Renal cortical epithelial cell (primary cell): ENCODE results near the gene TTYH3. TPM values are rescaled to one million over a fixed set of nuclear protein-coding genes. Genes with fewer than 3 reads are reported as not detected.
"Not testable (repeated sequence)": the region's sequence is repeated elsewhere in the genome, so short reads cannot be mapped to it uniquely, and the experiment has no call there.

Source experiments
- DNase-seq: peaks from one replicate; pipeline ENCODE4 v3.0.0-alpha.2; 2011; ENCODE audit warnings: low read depth
- total RNA-seq: library from RNA; depleted of rRNA; stranded (reverse); fragments of >200 nt; gene quantifications from 2 replicates; pipeline ENCODE4 v1.2.3, GENCODE V29; 2014

Gene TTYH3
- total RNA-seq, 1 donor from 2014 or later, result 163 TPM

DNA sequence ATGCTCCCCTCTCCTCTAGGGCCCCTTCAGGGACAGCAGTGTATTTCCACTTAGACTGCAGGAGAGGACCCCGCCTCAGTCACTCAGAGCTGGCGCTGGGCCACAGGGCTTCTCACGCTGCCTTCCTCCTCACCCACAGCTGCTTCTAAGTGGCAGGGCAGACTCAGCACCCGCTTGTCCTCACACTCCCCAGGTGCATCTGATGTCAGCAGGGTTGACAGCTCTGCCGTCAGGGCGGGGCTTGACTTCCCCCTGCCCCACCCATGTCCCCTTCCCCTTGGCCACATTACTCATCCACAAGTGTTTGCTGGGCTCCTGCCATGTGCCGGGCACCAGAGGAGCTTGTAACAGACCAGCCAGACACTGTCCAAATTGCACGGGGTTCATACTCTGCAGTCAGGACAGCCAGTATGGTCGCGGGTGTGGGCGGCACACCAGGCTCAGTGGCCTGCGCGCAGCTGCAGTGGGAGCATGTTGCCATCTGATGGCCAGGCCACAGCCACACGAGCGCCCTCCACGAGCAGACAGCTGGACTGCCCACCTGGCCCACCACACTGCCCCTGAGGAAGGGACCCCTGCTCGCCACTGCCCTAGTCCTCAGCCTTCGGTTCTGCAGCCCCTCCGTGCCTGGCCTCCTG, 29.3 kb upstream of the TTYH3 start:
- DNase-seq, result no peak

DNA sequence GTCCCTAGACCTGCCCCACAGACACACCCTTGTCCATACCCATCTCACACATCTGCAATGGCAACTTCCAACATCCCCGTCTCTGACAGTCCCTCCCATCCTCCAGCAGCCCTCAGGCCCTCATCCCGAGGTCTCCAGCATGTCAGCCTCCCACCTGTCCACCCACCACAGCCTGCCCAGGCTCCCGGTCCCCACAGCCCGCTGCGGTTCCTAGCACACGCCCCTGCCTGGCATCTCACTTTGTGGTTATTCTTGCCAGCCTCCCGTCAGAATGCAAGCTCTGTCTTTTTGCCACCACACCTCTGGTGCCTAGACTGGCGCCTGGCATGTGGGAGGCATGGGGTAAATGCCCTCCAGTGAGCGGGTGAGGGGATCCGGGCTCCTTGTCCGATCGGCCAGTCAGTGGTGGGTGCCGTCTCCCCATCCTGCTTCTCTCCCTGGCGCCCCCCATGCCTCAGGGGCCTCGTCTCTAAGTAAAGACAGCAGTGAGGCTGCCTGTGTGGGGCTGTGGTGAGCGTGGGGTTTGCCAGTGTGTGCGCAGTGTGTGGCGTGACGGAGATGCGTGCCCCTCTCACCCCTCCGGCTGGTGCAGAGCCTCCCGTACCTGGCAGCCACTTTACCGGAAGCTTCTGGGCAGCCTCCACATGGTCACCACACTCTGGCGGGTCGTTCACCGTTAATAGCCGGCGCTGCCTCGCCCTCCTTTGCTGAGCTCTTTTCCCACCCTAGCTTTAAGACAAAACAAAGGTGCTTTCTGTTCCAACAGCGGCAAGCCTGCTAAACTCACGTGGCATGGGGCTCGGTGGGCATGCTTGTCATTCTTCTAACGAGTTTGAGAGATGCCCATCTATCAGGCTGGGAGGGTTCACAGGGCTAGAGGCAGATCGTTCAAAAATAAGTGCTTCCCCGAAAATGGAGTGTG, 28.5 kb upstream of the TTYH3 start:
- DNase-seq, result no peak

DNA sequence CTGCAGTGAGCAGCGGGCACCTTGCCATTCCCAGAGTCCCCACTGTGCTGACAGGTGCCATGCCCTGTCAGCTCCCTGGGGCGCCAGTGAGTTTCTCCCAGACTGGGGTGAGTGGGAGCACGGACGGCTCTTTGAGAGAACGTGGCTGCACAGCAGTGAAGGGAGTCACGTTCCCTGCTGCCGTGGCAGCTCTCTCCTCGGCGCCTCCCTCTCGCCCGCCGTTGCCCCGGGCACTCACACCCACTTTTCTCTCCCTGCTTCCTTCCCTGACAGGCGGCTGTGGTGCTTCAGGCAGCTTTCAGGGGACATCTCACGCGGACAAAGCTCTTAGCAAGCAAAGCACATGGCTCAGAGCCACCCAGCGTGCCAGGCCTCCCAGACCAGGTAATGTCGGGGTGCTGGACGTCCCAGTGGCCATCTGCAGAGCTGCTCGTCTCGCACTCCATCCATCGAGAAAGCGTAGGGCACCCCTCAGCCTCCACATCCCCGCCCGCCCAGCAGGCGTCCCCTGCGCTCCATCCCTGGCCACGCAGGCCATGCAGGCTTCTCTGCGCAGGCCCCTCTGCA, 27.1 kb upstream of the TTYH3 start:
- no peak for DNase-seq

GRCh38 chr7:2605608-2606538, 25.9 kb upstream of the TTYH3 start:
- DNase-seq, result no peak

DNA sequence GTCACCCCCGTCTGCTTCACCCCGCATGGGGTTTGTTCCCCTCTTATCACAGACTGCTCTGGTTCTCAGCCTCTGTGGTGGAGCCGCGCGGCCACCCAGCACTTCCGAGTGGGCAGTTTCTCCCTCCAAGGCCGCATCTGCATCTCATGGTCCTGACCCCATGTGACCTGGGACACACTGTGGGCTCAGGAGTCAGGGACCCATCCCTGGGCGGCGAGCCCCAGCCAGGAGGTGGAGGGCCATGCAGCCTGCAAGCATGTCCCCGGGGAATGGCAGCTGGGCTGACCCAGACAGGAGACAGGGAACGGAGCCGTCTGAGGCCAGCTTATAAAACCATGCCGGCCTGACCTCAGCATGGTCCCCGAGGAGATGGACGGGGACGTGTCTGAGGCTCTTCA, 25.2 kb upstream of the TTYH3 start:
- no peak for DNase-seq

- no peak for DNase-seq
Observed at GRCh38 chr7:2607122-2607922, 24.5 kb upstream of the TTYH3 start.

- no peak for DNase-seq
Observed at GRCh38 chr7:2607923-2608904, 23.6 kb upstream of the TTYH3 start.

GRCh38 chr7:2608921-2609411, 22.8 kb upstream of the TTYH3 start:
- no peak for DNase-seq

DNA sequence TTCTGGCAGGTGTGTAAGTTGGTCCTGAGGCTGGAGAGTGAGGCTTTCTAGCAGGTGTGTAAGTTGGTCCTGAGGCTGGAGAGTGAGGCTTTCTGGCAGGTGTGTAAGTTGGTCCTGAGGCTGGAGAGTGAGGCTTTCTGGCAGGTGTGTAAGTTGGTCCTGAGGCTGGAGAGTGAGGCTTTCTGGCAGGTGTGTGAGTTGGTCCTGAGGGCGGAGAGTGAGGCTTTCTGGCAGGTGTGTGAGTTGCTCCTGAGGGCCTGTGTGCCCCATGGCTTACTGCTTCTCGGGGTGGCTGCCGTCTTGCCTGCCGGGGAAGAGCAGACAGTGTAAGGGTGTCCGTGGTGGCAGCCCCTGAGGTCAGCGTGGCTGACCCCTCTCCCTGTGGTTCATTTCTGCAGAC, 22.1 kb upstream of the TTYH3 start:
- not testable (repeated sequence) for DNase-seq

DNA sequence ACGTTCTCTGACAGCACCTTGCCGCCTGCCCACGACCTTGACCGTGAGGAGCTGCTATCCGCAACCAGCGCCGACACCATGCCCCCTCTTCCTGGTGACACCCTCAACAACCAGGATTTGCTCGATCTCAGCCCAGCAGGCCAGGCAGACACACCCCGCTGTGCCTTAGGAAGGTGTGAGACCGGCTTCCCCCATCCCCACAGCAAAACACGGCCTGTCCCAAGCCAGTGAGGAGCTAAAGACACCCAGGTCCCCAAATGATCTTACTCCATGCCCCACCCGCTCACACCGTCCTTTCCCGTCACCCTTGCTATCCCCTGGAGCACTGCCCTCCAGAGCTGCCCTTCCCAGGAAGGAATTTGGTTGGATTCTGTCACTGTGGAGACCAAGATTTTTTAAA, 21.3 kb upstream of the TTYH3 start:
- no peak for DNase-seq

GRCh38 chr7:2610898-2611297, 20.9 kb upstream of the TTYH3 start:
- DNase-seq, result no peak

- DNase-seq, result no peak
Observed at GRCh38 chr7:2611401-2611800, 20.4 kb upstream of the TTYH3 start.

GRCh38 chr7:2611922-2612321, 19.9 kb upstream of the TTYH3 start:
- DNase-seq, result no peak

GRCh38 chr7:2612445-2613097, 19.2 kb upstream of the TTYH3 start:
- DNase-seq, result no peak

DNA sequence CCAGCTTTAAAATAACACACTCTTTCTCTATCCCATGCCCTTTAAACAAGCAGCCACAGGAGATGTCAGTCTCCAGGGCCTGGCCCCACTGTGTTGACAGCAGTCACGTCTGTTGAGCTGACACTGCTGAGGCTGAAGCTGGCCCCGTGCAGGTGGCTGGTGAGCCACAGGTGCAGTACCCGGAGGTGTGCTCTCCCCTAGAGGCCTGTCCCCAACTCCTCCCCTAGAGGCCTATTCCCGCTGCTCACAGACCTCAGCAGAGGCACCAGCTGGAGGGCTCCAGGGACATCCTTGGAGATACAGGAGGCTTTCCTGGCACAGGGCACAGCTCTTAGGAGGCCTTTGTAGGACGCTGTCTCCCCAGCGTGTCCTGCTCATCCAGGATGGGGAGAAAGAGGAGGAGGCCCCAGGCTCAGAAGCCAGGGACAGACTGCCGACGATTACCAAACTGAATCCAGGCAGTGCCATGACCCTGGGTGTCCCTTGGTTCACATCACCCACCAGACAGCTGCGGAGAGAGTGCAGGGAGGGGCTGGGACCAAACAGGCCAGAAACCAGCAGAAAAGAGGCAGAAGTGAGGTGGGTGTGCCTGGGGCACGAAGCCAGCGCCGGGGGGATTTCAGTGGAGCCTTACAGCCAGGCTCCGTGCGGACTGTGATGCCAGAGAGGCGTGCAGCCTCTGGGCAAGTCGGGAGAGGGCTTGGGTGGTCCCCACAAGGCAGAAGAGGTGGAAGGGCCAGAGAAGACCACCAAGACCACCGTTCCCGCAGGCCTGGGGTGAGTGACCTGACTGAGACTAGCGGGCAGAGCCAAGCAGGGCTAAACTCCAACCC, 18.5 kb upstream of the TTYH3 start:
- no peak for DNase-seq

GRCh38 chr7:2613931-2614600, 17.7 kb upstream of the TTYH3 start:
- peak; percentile 76 for DNase-seq

- no peak for DNase-seq
Observed at GRCh38 chr7:2614631-2615330, 17.0 kb upstream of the TTYH3 start.
